Colon (tissue), 2 donors: ENCODE data around the gene FTL.

Experiments used
- FAIRE-seq: peaks from 2 replicates; lab custom pipeline; 2012; peaks lifted over from hg19 to GRCh38; lab: Jason Lieb, UNC
- donor health status: control.
- donor health status: control.

Gene FTL

DNA sequence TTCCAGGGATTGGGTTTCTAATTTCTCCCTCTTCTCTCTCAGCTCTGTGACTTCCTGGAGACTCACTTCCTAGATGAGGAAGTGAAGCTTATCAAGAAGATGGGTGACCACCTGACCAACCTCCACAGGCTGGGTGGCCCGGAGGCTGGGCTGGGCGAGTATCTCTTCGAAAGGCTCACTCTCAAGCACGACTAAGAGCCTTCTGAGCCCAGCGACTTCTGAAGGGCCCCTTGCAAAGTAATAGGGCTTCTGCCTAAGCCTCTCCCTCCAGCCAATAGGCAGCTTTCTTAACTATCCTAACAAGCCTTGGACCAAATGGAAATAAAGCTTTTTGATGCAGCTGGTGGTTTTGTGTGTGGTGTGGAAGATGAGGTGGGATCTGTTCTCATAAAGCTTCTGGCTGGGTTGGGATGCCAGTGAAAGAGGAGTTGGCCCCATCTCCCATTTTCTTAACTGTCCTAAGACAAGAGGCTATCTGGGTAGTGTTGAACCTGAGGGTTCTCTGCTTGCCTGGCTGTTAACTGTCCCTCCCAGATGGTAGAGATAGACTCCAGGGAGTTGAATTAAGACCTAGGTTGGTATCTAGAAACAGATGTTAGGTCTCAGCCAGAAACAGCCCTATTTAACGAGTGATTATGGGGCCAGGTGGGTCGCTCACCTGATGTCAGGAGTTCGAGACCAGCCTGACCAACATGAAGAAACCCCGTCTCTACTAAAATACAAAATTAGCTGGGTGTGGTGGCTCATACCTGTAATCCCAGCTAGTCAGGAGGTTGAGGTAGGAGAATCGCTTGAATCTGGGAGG, 1.6 kb downstream of the FTL start:
- FAIRE-seq: no peak

DNA sequence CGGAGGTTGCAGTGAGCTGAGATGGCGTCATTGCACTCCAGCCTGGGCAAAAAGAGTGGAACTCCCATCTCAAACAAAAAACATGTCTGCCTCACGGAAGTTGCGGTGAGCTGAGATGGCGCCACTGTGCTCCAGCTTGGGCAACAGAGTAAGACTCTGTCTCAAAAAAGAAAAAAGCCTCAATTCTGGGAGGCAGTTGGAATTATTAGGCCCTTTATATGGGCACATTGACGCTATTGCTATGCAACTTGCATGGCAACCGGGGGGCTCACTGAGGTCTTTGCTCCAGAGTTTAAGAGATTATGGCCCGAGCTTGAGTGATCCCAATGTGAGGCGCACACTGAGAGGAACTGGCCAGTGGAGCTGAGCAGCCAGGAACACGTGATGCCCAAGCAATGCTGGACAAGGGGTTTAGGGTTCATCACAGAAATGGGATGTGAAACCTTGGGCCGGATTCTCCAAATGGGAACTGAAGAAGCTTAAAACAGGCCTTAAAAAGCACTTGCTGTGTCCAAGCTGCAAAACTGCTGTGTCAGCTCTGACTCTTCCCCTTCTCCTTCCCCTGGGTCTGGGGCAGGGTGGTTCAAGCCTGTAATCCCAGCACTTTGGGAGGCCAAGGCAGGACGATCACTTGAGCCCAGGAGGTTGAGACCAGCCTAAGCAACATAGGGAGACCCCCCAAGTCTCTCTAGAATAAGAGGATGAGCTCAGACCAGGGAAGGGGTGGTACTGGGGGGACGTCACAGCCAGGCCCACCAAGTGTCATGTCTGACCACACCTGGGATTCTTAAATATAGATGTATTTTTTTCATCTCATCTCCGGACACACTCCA, 2.5 kb downstream of the FTL start:
- FAIRE-seq: no peak

GRCh38 chr19:48968179-48968661, 3.1 kb downstream of the FTL start:
- no peak for FAIRE-seq

DNA sequence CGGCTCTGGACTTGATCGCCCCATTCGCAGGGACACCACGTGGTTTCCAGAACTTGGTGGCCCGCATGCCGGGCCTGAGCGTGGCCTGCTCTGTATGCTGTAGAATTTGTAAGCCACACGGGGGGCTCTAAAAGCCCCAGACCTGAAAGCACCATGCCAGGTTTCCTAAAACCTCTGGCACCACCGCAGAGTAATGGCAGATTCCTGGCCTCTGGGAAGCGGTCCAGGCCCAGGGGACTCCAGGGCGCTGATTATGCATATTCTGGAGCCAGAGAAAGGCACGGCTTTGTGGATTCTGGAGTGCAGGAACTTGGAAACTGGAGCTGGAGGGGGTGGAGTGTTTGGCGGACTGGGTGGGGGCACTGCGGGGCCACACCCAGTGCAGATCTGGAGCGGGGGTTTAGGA, 3.7 kb downstream of the FTL start:
- no peak for FAIRE-seq

GRCh38 chr19:48969276-48970138, 4.4 kb downstream of the FTL start:
- FAIRE-seq: no peak

GRCh38 chr19:48970139-48970766, 5.1 kb downstream of the FTL start:
- no peak for FAIRE-seq

- FAIRE-seq: no peak
Observed at GRCh38 chr19:48970923-48971395, 5.8 kb downstream of the FTL start.

DNA sequence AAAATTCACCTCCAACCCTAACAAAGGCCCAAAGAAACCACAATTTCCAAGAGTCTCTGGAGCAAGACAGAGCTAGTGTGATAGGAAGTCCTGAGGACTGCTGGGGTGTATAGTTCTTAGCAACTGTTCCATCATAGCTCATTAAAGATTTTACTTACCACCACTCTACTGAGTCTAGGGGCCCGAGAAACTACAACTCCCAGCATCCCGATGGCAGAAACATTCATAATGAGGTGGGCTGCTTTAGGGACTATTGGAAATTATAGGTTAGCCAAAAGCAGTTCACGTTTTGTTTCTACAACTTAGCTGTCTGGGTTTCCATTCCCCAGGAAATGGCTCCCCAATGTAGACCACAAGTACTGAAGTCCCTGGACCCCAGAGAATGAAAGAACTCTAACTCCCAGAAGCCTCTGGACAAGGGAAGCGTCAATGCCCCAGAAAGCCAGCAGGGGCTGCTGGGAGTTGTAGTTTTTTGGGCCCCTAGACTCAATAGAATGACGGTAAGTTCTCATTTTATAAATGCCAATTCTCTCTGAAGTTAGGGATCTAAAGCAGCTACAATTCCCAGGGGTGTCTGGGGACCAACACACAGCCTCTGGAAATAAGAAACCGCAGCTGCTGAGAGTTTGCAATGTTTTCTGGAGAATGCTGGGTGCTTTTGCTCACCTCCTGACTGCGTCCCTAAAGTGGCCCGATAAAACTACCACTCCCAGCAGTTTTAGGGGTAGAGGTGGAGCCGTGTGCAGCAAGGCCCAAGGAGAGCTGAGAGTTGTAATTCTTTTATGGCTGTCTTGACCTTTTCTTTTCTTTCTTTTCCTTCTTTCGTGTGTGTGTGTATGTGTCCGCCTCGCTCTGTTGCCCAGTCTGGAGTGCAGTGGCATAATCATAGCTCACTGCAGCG, 11.1 kb downstream of the FTL start:
- FAIRE-seq: no peak

- FAIRE-seq: no peak
Observed at GRCh38 chr19:48977061-48977460, 12.0 kb downstream of the FTL start.

- no peak for FAIRE-seq
Observed at GRCh38 chr19:48982280-48982679, 17.2 kb downstream of the FTL start.

- no peak for FAIRE-seq
Observed at GRCh38 chr19:48985711-48986110, 20.6 kb downstream of the FTL start.

DNA sequence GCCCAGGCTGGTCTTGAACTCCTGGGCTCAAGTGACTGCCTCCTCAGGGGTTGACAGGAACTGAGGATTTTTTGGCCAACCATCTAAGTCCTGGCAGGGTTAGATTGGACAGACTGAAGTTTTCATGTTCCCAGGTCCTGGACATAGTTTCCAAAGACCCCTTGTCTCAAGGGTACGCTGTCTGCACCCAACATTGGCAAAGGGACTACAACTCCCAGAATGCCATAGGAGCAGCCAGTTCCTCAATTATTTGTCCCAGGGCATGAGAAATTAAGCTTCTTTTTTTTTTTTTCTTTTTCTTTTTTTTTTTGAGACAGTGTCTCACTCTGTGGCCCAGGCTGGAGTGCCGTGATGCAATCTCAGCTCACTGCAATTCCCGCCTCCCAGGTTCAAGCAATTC, 21.1 kb downstream of the FTL start:
- FAIRE-seq: no peak

- no peak for FAIRE-seq
Observed at GRCh38 chr19:48987323-48987722, 22.2 kb downstream of the FTL start.

DNA sequence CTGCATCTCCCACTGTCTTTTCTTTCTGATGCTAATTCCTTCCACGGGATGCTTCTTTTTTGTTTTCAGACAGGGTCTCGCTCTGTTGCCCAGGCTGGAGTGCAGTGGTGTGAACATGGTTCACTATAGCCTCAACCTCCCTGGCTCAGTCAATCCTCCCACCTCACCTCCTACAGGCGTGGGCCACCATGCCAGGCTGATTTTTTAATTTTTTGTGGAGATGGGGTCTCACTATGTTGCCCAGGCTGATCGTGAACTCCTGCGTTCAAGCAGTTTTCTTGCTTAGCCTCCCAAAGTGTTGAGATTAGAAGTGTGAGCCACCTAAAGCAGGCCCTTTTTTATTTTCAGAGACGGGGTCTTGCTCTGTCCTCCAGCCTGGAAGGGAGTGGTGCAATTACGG, 23.2 kb downstream of the FTL start:
- FAIRE-seq: no peak

DNA sequence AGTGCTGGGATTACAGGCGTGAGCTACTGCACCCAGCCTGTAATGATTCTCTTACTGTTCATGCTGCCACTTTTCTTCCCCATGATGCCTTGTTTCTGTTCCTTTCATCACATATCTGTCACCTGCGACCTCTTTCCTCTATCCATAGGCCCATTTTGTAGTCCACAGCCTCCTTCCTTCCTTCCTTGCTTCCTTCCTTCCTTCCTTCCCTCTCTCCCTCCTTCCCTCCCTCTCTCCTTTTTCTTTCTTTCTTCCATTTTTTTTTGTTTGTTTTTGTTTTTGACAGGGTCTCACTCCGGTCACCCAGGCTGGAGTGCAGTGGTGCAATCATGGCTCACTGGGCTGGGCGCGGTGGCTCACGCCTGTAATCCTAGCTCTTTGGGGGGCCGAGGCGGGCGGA, 23.8 kb downstream of the FTL start:
- no peak for FAIRE-seq

GRCh38 chr19:48989701-48990291, 24.7 kb downstream of the FTL start:
- FAIRE-seq: no peak

DNA sequence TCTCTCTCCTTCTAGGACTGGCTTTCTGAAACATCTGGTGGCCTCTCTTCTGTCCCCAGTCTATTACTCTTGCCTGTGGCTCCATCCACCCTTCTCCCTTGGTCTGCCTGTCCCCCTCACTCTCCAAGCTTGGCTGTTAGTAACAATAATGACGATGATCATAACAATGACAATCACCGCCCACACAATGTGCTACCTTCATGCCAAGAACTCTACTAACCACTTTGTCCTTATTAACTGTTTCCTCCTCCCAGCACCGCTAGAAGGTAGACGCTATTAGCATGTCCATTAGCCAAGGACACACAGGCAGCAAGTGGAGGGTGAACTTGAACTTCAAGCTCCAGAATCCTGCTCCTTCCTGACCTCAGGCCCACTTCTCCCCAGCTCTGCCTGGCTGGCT, 25.3 kb downstream of the FTL start:
- no peak for FAIRE-seq

DNA sequence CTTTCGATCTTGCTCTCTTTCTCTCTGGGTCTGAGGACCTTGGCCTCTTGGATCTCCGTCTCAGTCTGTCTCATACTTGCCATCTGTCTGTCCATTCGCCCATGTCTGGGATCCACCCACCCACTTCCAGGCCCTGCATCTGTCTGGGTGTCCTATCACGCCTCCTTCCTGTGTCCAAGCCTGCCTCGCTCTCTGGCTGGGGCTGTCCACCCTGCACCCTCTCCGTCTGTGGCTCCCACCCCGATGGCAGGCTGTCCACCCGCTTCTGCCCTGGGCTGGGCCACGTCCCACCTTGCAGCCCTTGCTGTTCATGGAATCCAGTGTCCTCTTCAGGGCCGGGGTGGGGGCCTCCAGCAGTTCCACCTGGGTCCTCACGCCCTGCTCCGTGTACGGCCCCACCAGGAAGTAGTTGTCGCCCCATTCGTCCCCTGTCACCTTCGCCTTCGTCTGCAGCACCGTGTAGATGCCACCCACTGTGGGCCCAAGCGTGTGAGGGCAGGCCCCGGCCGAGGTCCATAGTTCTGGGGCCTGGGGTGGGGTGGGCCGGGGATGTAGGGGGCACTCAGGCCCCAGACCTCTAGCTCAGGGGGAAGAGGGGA, 26.0 kb downstream of the FTL start:
- FAIRE-seq: no peak

GRCh38 chr19:48991873-48992580, 26.9 kb downstream of the FTL start:
- no peak for FAIRE-seq
